LoVo (cell line): ENCODE data around the gene SPDYE2B.
"Not testable (repeated sequence)": the region's sequence is repeated elsewhere in the genome, so short reads cannot be mapped to it uniquely, and the experiment has no call there.

ENCODE experiments used
- DNase-seq: peaks from one replicate; pipeline ENCODE4 v3.0.0-alpha.2; 2016; ENCODE audit warnings: low spot score

The SPDYE2B gene, protein sequence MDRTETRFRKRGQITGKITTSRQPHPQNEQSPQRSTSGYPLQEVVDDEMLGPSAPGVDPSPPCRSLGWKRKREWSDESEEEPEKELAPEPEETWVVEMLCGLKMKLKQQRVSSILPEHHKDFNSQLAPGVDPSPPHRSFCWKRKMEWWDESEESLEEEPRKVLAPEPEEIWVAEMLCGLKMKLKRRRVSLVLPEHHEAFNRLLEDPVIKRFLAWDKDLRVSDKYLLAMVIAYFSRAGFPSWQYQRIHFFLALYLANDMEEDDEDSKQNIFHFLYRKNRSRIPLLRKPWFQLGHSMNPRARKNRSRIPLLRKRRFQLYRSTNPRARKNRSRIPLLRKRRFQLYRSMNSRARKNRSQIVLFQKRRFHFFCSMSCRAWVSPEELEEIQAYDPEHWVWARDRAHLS

DNA sequence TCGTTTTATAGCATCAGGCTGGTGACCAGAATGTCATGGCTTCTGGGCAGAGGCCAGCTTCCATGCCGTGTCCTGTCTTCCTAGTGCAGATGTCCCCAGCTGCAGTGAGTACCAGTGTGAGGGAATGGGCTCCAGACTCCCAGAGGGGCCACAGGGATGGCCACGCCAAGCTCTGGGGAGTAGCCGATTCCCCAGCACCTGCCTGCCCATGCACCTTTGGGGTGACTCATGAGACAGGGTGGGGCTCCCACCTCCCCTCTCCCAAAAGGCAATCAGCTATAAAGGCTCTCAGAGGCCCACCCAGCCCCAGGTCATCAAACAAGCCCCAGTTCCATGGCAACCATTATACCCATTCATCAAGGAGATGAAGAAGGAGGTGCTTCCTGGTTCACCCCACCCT lies at the start of gene SPDYE2B:
Gene SPDYE2B, plus strand, starts transcription at position 396 of the 400 bp plus-strand sequence. CDS start 2,030 bp downstream, outside the sequence.
- not testable (repeated sequence) for DNase-seq

DNA sequence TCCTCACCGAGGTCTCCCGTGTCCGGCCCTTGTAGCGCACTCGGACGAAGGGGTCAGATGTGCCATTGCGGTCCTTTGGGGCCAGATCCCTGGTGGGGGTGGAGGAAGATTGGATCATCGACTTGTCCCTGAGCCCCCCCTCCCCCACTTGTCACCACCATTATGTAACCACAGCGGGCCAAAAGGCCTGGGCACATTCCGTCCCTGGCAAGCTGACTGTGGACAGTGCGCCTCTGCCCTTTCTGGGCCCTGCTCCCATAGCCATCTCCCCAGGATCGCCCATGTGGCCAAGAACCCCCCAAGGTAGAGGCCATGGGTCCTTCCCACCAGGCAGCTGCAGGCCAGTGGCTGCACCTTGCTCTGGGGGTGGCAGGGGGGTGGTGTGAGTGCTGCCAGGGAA lies 47.8 kb upstream of the SPDYE2B start:
- not testable (repeated sequence) for DNase-seq

DNA sequence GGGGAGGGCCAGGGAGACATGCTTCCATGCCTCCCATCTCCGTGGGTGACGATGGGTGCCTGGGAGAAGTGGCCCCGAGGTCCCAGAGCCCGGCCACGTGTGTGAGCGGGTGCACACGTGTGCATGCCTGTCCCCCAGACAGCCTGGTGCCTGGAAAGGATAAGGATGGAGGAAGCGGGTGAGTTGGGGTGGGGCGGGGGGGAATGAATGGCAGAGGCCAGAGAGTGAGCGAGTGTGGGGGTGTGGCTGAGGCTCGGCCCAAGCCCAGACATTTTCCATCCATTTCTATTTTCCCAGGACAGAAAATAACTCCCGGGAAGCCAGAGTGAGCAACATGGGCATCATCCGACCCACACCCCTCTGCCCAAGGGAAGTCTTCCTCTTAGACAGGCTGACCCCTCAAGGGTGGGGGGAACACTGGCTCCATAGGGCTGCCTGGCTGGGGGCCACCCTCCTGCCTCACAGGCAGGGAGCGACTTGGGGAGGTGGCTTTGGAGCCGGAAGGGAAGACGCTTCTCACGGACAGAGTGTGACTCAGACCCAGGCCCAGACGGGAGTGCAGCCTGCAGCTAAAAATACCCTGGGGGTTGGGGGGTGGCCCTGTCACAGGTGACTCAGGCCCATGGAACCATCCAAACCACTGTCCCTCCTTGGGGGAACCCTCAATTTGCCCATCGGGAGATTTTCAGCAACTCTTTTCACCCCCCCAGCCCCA lies 45.5 kb upstream of the SPDYE2B start:
- not testable (repeated sequence) for DNase-seq

DNA sequence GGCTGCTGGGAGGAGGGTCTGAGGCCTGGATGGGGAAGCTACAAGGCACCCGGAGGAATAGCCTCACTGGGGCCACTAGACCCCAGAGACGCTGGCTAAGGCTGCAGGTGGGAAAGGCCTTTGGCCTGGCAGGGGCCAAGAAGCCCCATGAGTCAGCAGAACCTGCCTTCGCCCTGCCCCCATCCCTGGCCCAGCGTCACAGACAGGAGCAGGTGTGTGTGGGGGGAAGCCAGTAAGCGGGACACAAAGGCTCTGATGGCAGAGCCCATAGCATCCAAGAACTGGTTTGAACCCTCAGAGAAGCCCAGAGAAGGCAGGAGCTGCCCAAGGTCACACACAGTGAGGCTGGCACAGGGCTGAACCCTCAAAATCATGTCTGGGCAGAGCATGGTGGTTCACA lies 43.3 kb upstream of the SPDYE2B start:
- DNase-seq = not testable (repeated sequence)

DNA sequence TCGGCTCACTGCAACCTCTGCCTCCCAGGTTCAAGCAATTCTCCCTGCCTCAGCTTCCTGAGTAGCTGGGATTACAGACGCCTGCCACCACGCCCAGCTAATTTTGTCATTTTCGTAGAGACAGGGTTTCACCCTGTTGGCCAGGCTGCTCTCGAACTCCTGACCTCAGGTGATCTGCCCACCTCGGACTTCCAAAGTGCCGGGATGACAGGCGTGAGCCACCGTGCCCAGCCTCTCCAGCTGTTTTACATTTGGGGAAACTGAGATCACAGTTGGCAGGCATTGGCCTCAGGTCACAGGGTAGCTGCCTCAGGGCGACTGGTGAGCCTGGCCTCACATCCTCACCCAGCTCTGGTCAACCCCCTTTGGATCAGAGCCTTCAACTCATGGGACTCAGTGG lies 40.4 kb upstream of the SPDYE2B start:
- DNase-seq = not testable (repeated sequence)

DNA sequence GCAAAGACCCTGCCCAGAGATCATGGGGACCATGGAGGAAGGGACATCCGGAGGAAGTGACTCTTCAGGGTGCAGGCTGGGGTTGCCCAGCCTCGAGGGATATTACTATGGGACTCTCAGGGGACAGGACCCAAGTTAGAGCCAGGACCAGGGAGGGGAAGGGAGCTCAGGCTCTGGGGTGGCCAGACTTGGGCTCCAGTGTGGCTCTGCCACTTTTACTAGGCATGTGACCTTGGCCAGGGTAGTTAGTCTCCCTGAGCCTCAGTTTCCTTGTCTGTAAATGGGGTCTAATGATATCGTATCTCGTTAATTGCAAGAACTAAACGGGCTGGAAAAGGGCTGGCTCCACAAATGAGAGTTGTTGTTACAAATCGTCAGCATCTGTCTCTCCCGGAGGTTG lies 39.7 kb upstream of the SPDYE2B start:
- DNase-seq = not testable (repeated sequence)

DNA sequence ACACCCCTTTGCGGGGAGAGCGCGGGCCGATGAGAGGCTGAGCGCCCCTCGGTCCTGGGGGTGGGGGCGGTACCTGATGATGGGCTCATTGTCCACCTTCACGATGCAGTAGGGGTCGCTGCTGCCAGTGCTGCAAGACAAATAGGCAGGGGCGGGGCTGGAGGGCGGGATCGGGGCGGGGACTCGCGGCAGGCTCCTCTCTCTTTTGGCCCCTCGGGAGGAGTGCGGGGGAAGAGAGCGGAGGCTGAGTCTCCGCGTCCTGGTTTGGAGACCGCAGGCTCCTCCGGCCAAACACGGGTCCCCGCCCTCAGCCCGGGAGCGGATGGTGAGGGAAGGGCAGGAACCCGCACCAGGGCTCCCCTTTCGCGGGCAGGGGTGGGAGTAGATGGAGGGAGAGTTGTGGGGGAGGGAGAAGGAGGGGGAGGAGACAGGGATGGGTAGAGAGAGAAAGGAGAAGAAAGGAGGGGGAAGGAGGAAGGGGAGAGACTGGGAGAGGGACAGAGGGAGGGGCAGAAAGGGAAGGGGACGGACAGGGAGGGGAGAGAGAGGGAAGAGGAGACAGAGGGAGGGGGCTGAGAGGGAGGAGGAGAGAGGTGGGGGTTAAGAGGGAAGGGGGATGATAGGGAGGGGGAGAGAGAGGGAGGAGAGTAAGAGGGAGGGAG lies 39.0 kb upstream of the SPDYE2B start:
- not testable (repeated sequence) for DNase-seq

DNA sequence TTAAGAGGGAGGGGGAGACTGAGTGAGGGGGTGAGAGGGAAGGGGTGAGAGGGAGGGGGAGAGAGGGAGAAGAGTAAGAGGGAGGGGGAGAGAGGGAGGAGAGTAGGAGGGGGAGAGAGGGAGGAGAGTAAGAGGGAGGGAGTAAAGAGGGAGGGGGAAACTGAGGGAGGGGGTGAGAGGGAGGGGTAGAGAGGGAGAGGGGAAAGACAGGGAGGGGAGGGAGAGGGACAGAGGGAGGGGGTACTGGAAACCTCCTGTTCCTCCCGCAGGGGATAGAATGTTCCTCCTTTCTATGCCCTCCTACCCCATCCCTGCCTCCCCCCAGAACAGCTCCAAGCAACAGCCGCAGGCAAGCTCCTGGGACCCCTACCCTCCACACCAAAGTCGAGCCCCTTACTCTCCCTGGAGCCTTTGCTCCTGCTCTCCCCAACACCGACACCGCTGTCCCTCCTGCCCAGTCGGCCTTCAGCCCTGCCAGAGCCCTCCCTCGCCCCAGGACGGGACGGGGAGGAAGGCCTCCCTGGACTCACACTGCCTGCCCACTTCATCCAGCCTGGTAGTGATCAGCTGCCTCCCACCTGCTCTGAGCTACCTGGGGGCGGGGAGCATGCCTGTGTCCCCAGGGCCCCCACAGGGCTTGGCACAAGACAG lies 38.3 kb upstream of the SPDYE2B start:
- DNase-seq = not testable (repeated sequence)

DNA sequence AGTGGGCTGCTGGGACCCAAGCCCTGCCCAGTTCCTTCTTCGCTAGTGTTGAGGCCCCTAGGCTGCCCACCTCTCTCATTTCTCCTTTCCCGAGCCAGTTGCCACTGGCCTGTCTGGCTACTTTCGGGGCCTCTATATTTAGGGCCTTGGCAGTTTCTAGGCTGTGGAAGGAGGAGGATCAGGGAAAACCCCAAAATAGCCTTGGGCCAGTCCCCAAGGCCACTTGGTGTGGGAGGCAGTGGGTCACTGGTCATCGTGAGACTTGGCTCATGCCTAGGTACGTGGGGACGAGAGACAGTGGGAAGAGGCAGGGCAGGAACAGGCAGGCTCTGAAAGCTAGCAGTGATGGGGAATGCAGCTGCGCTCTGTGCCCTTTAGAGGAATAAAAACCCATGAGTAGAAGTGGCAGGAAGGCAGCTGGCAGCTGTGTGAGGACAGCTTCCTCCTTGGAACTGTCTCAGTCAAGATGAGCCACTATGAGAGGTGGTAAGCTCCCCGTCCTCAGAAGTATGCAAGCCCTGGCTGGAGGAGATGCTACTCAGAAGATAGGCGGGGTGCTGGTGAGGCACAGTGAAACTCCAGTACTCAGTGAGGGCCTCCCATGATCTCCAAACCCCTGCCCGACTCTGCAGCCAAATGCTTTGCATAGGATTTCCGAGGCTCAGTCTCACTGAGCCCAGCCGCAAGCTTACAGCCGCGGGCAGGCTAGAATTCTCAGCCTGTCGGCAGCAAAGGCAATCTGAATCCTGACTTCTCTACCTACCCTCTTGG lies 36.4 kb upstream of the SPDYE2B start:
- not testable (repeated sequence) for DNase-seq

DNA sequence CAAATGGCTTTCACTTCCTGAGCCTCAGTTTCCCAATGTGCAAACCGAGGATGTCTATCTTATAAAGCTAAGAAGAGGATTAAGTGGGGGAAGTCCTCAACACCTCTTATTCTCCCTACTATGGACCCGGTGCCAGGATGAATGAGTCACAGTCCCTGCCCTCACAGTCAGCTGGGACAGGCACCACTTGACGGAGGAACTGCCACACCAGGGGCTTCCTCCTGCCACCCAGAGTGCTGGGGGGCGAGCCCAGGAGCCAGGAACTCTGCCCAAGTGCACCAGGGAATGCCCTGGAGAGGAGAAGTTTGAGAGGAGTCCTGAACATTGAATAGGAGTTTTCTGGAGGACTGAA lies 35.8 kb upstream of the SPDYE2B start:
- DNase-seq = not testable (repeated sequence)

DNA sequence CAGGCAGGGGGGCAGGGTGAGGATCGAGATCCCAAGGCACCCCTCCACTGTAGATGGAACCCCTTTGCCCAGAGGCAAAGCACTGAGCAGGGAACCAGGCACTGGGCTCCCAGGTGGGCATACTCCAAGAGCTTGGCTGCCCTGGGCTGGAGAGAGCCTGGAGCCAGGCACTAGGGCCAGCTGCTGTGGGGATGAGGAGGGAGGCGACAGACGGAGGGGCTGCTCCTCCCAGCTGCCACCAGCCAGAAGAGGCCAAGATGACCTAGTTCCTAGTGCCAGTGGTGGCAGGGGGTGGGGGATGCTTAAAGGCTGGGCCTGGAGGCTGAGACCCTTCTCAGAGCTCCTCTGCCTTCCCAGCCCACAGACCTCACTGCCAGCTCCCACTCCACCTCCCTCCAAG lies 35.2 kb upstream of the SPDYE2B start:
- DNase-seq = not testable (repeated sequence)

DNA sequence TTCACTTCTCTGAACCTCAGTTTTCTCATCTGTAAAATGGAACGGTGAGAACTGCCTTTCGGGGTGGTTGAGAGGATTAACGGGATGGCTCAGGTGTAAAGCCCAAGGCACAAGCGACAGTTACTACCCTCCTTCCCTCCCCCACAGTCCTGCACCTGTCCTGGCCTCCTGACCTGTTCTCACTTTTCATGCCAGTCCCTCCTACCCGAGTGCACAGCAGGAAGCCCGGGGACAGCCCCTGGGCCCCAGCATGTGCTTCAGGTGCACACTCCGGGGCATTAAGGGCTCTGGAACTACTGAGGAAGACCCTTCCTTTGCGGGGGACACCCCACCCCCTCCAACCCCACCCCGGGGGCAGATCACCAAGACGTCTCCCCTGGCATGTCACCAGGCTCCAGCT lies 34.2 kb upstream of the SPDYE2B start:
- DNase-seq = not testable (repeated sequence)

DNA sequence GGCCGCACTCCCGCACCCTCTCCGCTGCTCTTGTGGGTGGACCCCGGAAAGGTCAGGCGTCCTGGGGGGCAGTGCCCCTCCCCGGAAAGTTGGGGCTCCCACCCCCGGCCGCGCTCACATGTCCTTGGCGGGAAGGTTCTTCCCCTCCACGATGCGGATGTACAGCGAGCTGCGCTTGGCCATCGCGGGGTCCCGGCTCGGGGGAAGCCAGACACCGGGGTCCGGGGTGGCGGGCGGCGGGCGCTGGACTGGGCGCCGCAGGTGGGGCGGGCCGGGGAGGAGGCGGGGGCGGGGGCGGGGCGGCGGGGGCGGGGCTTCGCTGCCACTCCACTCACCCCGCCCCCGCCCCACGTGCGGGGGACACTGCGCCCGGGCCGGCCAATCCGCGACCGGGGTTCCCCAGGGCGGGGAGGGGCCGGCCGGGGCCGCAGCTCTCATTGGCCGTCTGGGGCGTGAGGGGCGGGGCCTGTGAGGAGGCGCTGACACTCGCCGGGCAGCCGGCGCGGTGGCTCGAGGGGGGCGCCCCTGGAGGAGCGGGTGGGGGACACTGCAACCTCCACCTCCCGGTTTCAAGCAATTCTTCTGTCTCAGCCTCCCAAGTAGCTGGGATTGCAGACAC lies 33.5 kb upstream of the SPDYE2B start, which contains the start of gene RASA4:
Gene RASA4, minus strand, starts transcription at position 250 of the 619 bp plus-strand sequence. Its CDS starts 67 bp downstream, at position 183.
- DNase-seq = peak; percentile 1

DNA sequence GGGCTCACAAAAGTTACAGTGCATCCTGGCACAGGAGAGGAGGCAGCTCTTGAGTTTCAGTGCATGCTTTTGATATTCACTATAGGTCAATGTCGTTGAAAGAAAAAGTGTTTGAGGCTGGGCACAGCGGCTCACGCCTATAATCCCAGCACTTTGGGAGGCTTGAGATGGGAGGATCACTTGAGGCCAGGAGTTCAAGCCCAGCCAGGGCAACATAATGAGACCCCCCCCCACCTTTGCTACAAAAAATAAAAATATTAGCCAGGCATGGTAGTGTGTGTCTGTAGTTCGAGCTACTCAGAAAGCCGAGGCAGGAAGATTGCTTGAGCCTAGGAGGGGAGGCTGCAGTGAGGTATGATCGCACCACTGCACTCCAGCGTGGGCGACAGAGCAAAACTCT lies 32.0 kb upstream of the SPDYE2B start:
- DNase-seq = not testable (repeated sequence)

DNA sequence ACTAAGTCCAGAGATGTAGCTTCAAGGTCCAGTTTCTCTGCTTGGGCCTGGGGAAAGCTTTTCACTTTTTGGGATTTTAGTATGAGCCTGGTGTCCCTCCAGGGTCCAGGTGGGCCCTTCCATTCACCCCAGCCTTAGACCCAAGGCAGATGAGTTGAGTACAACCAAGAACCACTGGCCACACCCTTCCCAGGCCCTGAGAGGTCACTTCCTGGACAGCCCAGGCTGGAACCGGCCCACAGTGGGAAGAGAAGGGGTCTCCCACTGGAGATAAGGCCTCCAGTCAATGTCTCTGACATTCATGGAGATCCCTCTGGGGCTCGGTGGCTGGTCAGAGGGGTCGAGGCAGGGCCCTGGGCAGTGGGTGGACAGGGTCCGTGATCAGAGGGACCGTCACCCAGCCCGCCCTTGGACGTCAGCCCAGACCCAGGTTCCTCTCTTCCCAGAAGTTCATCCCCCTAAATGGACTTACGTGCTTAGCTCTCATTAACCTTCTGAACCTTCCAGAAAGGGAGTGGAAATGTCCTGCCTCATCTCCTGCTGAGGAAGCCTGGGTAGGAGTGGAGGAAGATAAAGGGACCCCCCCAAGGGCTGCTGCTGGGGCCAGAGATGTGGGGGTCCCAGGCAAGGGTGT lies 22.7 kb upstream of the SPDYE2B start:
- DNase-seq = not testable (repeated sequence)

DNA sequence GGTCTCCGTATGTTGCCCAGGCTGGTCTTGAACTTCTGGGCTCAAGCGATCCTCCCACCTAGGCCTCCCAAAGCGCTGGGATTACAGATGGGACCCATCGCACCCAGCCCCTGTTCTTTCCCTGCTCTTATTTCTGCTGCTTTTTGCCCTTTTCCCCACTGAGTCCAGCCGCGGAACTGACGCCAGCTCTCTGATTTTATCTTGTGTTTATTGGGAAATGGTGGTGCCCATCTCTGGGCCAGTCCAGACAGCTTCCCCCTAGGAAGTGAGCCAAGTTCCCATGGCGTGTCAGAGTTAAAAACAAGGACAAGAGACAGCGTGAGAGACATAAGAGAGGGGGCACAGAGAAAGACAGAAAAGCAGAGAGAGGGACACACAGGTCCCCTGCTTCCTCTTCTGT lies 19.5 kb upstream of the SPDYE2B start:
- not testable (repeated sequence) for DNase-seq

DNA sequence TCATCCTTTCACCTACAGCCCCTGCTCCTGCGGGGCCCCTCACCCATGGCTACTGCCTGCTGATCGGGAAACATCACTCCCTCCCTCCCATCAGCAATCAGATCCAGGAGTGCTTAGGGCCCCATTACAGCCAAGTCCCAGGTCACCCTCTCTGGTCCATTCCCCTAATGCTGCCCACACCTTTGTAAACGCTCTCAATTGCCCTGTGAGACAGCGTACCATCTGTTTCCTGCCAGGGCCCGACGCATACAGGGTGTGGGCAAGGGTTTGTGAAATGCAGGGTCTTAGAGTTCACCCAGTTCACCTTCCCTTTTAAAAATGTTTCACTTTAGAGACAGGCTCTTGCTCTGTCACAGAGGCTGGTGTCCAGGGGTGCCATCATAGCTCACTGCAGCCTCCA lies 15.8 kb upstream of the SPDYE2B start:
- DNase-seq = not testable (repeated sequence)

DNA sequence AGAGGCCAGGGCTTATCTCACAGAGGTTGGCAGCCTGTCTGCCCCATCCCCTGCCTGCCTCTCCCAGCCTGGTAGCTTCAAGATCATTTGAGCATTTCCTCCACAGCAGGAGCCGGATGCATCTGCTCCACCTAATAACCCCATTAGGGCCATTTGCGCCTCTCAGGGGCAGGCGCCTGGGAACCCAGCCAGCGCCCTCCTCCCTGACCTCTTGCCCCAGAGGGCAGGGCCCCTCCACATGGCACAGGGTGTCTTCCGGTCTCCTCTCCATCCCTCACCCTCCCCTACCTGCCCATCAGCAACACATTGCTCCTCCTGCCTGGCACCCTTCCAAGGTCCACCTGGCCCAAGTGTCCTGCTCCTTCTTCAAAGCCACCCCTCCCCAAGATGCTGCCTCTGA lies 14.8 kb upstream of the SPDYE2B start:
- DNase-seq = not testable (repeated sequence)

DNA sequence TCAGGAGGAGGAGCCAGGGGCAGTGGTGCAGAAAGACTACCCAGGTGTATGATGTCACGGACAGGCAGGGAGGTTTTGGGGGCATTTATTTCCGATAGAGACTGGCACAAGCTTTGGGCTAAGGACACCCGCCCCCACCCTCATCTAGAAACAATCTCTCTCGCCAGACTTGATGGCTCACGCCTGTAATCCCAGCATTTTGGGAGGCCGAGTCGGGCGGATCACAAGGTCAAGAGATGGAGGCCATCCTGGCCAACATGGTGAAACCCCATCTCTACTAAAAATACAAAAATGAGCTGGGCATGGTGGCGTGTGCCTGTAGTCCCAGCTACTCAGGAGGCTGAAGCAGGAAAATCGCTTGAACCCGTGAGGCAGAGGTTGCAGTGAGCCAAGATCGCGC lies 13.2 kb upstream of the SPDYE2B start:
- DNase-seq = not testable (repeated sequence)

DNA sequence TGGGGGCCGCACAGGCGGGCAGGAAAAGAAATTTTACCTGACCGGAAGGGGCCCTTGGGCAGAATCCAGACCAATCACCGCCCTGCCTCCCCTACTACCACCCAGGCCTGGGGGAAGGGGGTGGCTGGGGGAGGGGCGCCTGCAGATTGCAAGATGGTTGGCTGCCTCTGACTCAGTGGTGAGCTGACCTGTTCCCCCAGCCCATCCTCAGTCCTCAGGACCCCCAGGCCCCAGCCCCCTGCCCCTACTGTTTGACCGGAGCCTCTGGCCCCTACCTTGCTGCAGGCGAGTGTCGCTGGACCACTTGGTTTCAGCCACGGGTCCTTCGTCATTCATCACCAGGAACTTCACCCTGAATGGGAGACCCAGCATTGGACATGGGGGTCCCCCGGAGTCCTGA lies 11.3 kb upstream of the SPDYE2B start:
- DNase-seq = not testable (repeated sequence)
